Choroid plexus epithelial cell (primary cell): ENCODE results near the gene MRGPRE.

Experiments used
- DNase-seq: peaks from one replicate; pipeline ENCODE4 v3.0.0-alpha.2; 2010; ENCODE audit warnings: low read depth
- H3K4me3 ChIP-seq: 2 replicates; pipeline ENCODE4 v1.5.1; 2011; ENCODE audit warnings: low read depth, mild to moderate bottlenecking, control low read depth, low read length, moderate library complexity
- TF ChIP-seq, protein P1 (sequence below): conservative IDR thresholded peaks from 2 replicates; pipeline ENCODE4 v1.5.1; 2011; ENCODE audit warnings: low read depth, mild to moderate bottlenecking, control low read depth, inconsistent platforms, low read length, moderate library complexity

The MRGPRE gene

GRCh38 chr11:3200388-3201111 is 31.7 kb downstream of the MRGPRE start:
- TF ChIP-seq, protein P1, sequence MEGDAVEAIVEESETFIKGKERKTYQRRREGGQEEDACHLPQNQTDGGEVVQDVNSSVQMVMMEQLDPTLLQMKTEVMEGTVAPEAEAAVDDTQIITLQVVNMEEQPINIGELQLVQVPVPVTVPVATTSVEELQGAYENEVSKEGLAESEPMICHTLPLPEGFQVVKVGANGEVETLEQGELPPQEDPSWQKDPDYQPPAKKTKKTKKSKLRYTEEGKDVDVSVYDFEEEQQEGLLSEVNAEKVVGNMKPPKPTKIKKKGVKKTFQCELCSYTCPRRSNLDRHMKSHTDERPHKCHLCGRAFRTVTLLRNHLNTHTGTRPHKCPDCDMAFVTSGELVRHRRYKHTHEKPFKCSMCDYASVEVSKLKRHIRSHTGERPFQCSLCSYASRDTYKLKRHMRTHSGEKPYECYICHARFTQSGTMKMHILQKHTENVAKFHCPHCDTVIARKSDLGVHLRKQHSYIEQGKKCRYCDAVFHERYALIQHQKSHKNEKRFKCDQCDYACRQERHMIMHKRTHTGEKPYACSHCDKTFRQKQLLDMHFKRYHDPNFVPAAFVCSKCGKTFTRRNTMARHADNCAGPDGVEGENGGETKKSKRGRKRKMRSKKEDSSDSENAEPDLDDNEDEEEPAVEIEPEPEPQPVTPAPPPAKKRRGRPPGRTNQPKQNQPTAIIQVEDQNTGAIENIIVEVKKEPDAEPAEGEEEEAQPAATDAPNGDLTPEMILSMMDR: no peak
- no peak overlapping the region for H3K4me3 ChIP-seq
- DNase-seq: no peak

DNA sequence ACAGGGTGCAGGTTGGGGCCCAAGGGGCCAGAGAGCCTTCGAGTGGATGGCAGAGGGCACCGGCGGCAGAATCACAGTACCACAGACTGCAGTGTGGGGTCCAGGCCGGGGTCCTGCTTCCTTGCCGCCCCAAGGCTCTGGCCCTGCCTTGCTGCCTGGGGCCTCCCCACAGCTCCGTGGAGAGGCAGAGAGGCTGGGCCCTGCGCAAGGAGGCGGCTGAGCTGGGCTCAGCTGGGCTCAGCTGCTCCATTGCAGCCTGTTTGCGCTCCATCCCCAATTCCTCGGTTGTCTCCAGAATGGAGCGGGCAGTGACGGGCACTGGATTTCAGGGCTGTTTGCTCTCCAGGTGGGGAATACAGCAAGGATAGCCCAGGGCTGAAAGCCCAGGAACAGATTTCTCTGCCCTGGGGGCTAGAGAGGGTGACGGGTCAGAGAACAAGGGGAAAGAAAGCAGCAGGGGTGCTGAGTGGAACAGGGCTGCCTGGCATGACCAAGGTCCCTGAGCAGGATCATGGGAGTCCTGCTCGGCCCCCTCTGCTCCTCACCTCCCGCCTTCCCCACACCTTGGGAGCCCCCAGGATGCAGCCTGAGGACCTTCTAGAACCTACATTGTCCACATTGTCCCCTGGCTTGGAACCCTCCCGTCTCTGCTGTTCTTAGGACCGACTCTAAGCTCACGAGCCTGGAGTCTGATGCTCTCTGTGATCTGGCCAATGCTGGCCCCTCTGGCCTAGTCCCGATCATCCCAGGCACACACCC is 32.5 kb downstream of the MRGPRE start:
- TF ChIP-seq, protein P1: no peak
- H3K4me3 ChIP-seq: no peak overlapping the region
- DNase-seq: no peak

GRCh38 chr11:3198815-3199214 is 33.4 kb downstream of the MRGPRE start:
- no peak for DNase-seq
- TF ChIP-seq, protein P1: no peak

GRCh38 chr11:3197878-3198528 is 34.2 kb downstream of the MRGPRE start:
- TF ChIP-seq, protein P1: no peak
- no peak for DNase-seq
- H3K4me3 ChIP-seq: no peak overlapping the region

More at GRCh38 chr11:3198815-3199214, 33.4 kb downstream of the MRGPRE start:
- H3K4me3 ChIP-seq: no peak overlapping the region

DNA sequence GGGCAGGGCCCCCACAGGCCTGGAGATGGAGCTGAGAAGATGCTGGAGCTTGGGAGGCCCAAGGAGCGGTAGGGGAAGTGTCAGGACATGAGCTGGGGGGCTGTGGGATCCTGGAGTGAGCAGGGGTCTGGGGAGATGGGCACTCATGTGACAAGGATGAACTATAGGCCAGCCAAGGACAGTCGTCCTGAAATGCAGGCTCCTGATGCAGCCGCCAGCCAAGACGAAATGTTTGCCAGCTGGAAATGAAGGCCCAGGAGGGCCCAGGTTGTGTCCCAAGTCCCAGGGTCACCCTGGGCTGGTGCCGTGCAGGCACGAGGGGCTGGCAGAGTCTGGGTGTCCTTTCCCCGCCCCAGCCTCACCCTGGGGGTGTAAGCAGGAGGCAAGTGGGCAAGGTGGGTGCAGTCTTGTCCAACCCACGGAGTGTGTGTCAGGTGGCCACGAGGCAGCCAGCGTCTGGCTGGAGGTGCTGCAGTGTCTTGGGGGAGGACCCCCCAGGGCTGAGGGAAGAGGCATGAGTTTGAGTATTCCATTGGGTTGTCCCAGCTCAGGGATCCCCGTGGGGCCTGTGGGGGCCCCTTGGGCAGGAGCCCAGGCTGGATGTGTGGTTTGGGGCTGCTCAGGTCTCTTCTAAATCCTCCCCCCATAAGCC is 35.0 kb downstream of the MRGPRE start:
- no peak overlapping the region for H3K4me3 ChIP-seq
- DNase-seq: no peak
- TF ChIP-seq, protein P1: no peak

DNA sequence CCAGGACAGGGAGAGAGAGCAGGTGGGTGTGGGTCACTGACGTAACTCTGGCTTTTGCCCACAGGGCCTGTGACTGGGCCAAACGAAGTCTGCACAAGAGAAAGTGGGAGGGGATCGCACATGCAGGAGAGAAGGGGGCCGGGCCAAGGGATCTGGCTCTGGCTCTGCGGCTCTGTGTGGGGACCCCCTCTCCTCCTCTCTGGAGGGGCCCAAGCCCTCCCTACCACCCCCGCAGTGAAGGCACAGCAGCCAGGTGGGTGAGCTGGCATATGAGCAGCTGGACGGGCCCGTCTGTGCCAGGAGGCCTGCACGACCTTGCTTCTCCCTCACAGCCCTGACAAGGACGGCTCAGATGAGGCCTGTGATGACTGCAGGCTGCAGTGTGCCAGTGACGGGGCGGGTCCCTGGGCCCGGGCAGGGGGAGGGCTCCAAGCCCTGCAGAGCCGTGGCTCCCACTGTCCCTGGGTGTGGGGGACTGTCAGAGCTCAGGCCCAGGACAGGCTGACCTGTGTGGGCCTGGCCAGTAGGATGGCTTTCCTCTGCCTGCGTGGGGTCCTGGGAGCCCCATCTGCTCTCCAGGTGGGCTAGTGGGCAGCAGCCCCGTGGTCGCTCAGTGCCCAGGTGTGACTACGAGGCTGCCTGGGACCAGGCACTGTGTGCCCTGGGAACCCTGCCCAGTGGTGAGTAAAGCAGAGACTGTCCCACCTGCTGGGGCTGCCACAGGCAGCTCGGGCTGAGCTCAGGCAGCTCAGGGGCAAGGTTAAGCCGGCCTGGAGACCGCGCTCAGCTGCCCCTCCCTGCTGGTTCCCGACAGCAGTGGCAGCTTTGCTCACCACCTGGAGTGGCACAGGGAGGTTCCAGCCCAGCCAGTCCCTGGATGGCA is 35.8 kb downstream of the MRGPRE start:
- TF ChIP-seq, protein P1: no peak
- H3K4me3 ChIP-seq: no peak overlapping the region
- no peak for DNase-seq
